GM18870 (cell line): ENCODE measurements around the gene TNNI2.

Experiments used
- ATAC-seq: cut with Tn5 transposase; IDR thresholded peaks from one replicate; pipeline ENCODE4 v1.9.1; 2021; ENCODE audit warnings: moderate library complexity; ENCODE audit not compliant: unreplicated experiment

Gene TNNI2

GRCh38 chr11:1857064-1857463, 18.3 kb downstream of the TNNI2 start:
- no peak for ATAC-seq

GRCh38 chr11:1858154-1858553, 19.4 kb downstream of the TNNI2 start:
- ATAC-seq: no peak

- ATAC-seq: no peak
These were observed 19.8 kb downstream of the TNNI2 start for GRCh38 chr11:1858576-1858975.

GRCh38 chr11:1859004-1859403, 20.2 kb downstream of the TNNI2 start:
- no peak for ATAC-seq

GRCh38 chr11:1860108-1860507, 21.3 kb downstream of the TNNI2 start:
- ATAC-seq: no peak

- ATAC-seq: no peak
These were observed 22.9 kb downstream of the TNNI2 start for GRCh38 chr11:1861435-1862411.

- no peak for ATAC-seq
These were observed 24.0 kb downstream of the TNNI2 start for GRCh38 chr11:1862588-1863351.

GRCh38 chr11:1863352-1864216, 24.8 kb downstream of the TNNI2 start:
- no peak for ATAC-seq

GRCh38 chr11:1864231-1864630, 25.4 kb downstream of the TNNI2 start:
- no peak for ATAC-seq

GRCh38 chr11:1864831-1865665, 26.3 kb downstream of the TNNI2 start:
- no peak for ATAC-seq

GRCh38 chr11:1866226-1866625, 27.4 kb downstream of the TNNI2 start:
- no peak for ATAC-seq

GRCh38 chr11:1866776-1867175, 28.0 kb downstream of the TNNI2 start:
- ATAC-seq: no peak

GRCh38 chr11:1867381-1867780, 28.6 kb downstream of the TNNI2 start:
- ATAC-seq: no peak

- no peak for ATAC-seq
These were observed 29.4 kb downstream of the TNNI2 start for GRCh38 chr11:1868056-1868635.

- ATAC-seq: no peak
These were observed 30.0 kb downstream of the TNNI2 start for GRCh38 chr11:1868636-1869291.

- no peak for ATAC-seq
These were observed 30.9 kb downstream of the TNNI2 start for GRCh38 chr11:1869427-1870325.

- no peak for ATAC-seq
These were observed 31.5 kb downstream of the TNNI2 start for GRCh38 chr11:1870326-1870696.
